SK-N-SH (cell line): ENCODE data around the gene WASL. TPM values are rescaled to one million over a fixed set of nuclear protein-coding genes. Genes with fewer than 3 reads are reported as not detected.
"Not testable (repeated sequence)": the region's sequence is repeated elsewhere in the genome, so short reads cannot be mapped to it uniquely, and the experiment has no call there.

ENCODE experiments used
- CTCF ChIA-PET: fragments of 300-600, 350-600 bp; formaldehyde crosslinking; extraction: SDS; loops from one replicate; lab custom pipeline; 2021; lab: Yijun Ruan, JAX
- POLR2A ChIA-PET: fragments of 350-600 bp; sonication (Branson Sonifier 250); formaldehyde crosslinking; extraction: SDS; loops from one replicate; lab custom pipeline; 2020; ENCODE audit warnings: antibody characterized with exemption, inconsistent platforms; lab: Yijun Ruan, JAX
- DNase-seq: peaks from one replicate; pipeline ENCODE4 v3.0.0; 2012
- H2AFZ ChIP-seq: fragments of 200-600 bp; sonication (generic); 2 replicates; pipeline ENCODE4 v1.8.1; 2016; ENCODE audit warnings: antibody characterized with exemption, mild to moderate bottlenecking, low read depth
- H3F3A ChIP-seq: fragments of 200-600 bp; sonication (generic); replicated peaks from 2 replicates; pipeline ENCODE3; 2016; ENCODE audit warnings: antibody characterized with exemption, mild to moderate bottlenecking; ENCODE audit not compliant: insufficient read depth
- H3K27ac ChIP-seq, 2 experiments: fragments of 200-500 bp in 1 of 2; fragments of 200-600 bp in 1 of 2; sonication (Bioruptor generic) in 1 of 2; sonication (generic), shearing (Covaris generic) in 1 of 2; 2 replicates each; pipeline versions ENCODE4 v1.5.1 to v1.6.1; 2014 to 2016; ENCODE audit warnings: low read depth in 2 of 2, inconsistent platforms in 1 of 2, low read length in 1 of 2, mild to moderate bottlenecking in 1 of 2, mixed read lengths in 1 of 2
- H3K27me3 ChIP-seq: fragments of 200-600 bp; sonication (generic), shearing (Covaris generic); 2 replicates; pipeline ENCODE4 v1.6.1; 2016; ENCODE audit warnings: mixed run types; ENCODE audit not compliant: insufficient read depth
- H3K36me3 ChIP-seq, 2 experiments: fragments of 200-500 bp in 1 of 2; fragments of 200-600 bp in 1 of 2; sonication (Bioruptor generic) in 1 of 2; sonication (generic) in 1 of 2; replicated peaks in 1 of 2; 2 replicates each; pipeline versions ENCODE3 to v1.5.1; 2014 to 2016; ENCODE audit warnings: low read length in 1 of 2, mild to moderate bottlenecking in 1 of 2; ENCODE audit not compliant: insufficient read depth in 2 of 2, control insufficient read depth in 1 of 2
- H3K4me1 ChIP-seq, 2 experiments: fragments of 200-500 bp in 1 of 2; fragments of 200-600 bp in 1 of 2; sonication (Bioruptor generic) in 1 of 2; sonication (generic), shearing (Covaris generic) in 1 of 2; 2 replicates each; pipeline versions ENCODE4 v1.5.1 to v1.6.1; 2014 to 2016; ENCODE audit warnings: low read depth in 1 of 2, low read length in 1 of 2, mixed run types in 1 of 2; ENCODE audit not compliant: insufficient read depth in 2 of 2, control insufficient read depth in 1 of 2
- H3K4me2 ChIP-seq: fragments of 200-600 bp; sonication (generic), shearing (Covaris generic); 2 replicates; pipeline ENCODE4 v1.6.1; 2017; ENCODE audit warnings: mixed run types
- H3K4me3 ChIP-seq, 2 experiments: fragments of 200-500 bp in 1 of 2; fragments of 200-600 bp in 1 of 2; sonication (Bioruptor generic) in 1 of 2; sonication (generic), shearing (Covaris generic) in 1 of 2; 2 replicates each; pipeline versions ENCODE4 v1.5.1 to v1.8.1; 2014 to 2016; ENCODE audit warnings: low read depth in 2 of 2, inconsistent platforms in 1 of 2, low read length in 1 of 2, mild to moderate bottlenecking in 1 of 2, mixed read lengths in 1 of 2, moderate library complexity in 1 of 2
- H3K79me2 ChIP-seq: fragments of 200-600 bp; sonication (generic); 2 replicates; pipeline ENCODE4 v1.8.1; 2017; ENCODE audit warnings: mild to moderate bottlenecking; ENCODE audit not compliant: insufficient read depth
- H3K9ac ChIP-seq: fragments of 200-600 bp; sonication (generic); 2 replicates; pipeline ENCODE4 v1.6.1; 2017; ENCODE audit warnings: mixed run types
- H3K9me2 ChIP-seq: fragments of 200-600 bp; sonication (generic); 2 replicates; pipeline ENCODE4 v1.6.1; 2017; ENCODE audit warnings: mixed run types
- H3K9me3 ChIP-seq: fragments of 200-600 bp; sonication (generic); 2 replicates; pipeline ENCODE4 v1.6.1; 2017; ENCODE audit warnings: mixed run types, mild to moderate bottlenecking, moderate library complexity
- H4K20me1 ChIP-seq: fragments of 200-600 bp; sonication (generic); 2 replicates; pipeline ENCODE4 v1.6.1; 2017; ENCODE audit warnings: mild to moderate bottlenecking, mixed run types; ENCODE audit not compliant: insufficient read depth
- CHD2 ChIP-seq: fragments of 150-350 bp; IDR thresholded peaks from 2 replicates; pipeline ENCODE4 v1.6.1; 2018; ENCODE audit warnings: low read length; ENCODE audit not compliant: partially characterized antibody
- ELF1 ChIP-seq: IDR thresholded peaks from 2 replicates; pipeline ENCODE4 v1.4.0; 2012
- FOSL2 ChIP-seq: IDR thresholded peaks from 2 replicates; pipeline ENCODE4 v1.4.0; 2012; ENCODE audit warnings: low read depth, mild to moderate bottlenecking, moderate library complexity, borderline replicate concordance
- FOXJ3 ChIP-seq: sonication (generic); formaldehyde crosslinking; IDR thresholded peaks from 2 replicates; pipeline ENCODE4 v1.5.1; 2020; ENCODE audit warnings: mild to moderate bottlenecking, missing genetic modification reagents
- GABPA ChIP-seq: IDR thresholded peaks from 2 replicates; pipeline ENCODE4 v1.4.0; 2012; ENCODE audit warnings: low read depth, mild to moderate bottlenecking
- IRF3 ChIP-seq: fragments of 150-350 bp; IDR thresholded peaks from 2 replicates; pipeline ENCODE4 v1.6.1; 2016; ENCODE audit warnings: mild to moderate bottlenecking, low read depth, low read length
- JUND ChIP-seq: IDR thresholded peaks from 2 replicates; pipeline ENCODE4 v1.4.0; 2012
- MXI1 ChIP-seq: IDR thresholded peaks from 2 replicates; pipeline ENCODE4 v1.6.1; 2012; ENCODE audit warnings: mild to moderate bottlenecking, low read depth, low read length, improper control_type of control experiment
- NFIC ChIP-seq: IDR thresholded peaks from 2 replicates; pipeline ENCODE4 v1.4.0; 2012; ENCODE audit warnings: borderline replicate concordance
- NRF1 ChIP-seq: IDR thresholded peaks from 2 replicates; pipeline ENCODE4 v1.6.1; 2012; ENCODE audit warnings: low read depth, mild to moderate bottlenecking, low read length
- POLR2AphosphoS5 ChIP-seq: IDR thresholded peaks from 2 replicates; pipeline ENCODE4 v1.6.1; 2012; ENCODE audit warnings: low read depth, low read length
- RAD21 ChIP-seq: IDR thresholded peaks from 2 replicates; pipeline ENCODE4 v1.6.1; 2012; ENCODE audit warnings: mild to moderate bottlenecking, low read length
- RCOR1 ChIP-seq: fragments of 150-350 bp; IDR thresholded peaks from 2 replicates; pipeline ENCODE4 v1.6.1; 2017; ENCODE audit warnings: antibody characterized with exemption, low read length
- REST ChIP-seq: IDR thresholded peaks from 2 replicates; pipeline ENCODE4 v1.6.1; 2012; ENCODE audit warnings: mild to moderate bottlenecking, low read depth, low read length, moderate library complexity
- RFX5 ChIP-seq: IDR thresholded peaks from 2 replicates; pipeline ENCODE4 v1.6.1; 2012; ENCODE audit warnings: mild to moderate bottlenecking, improper control_type of control experiment, low read length
- RXRA ChIP-seq: IDR thresholded peaks from 2 replicates; pipeline ENCODE4 v1.4.0; 2012; ENCODE audit warnings: low read depth, mild to moderate bottlenecking, borderline replicate concordance
- SIN3A ChIP-seq: IDR thresholded peaks from 2 replicates; pipeline ENCODE4 v1.6.1; 2012; ENCODE audit warnings: low read depth, mild to moderate bottlenecking, low read length, moderate library complexity, borderline replicate concordance
- TEAD4 ChIP-seq: IDR thresholded peaks from 2 replicates; pipeline ENCODE4 v1.4.0; 2012; ENCODE audit warnings: mild to moderate bottlenecking, borderline replicate concordance; ENCODE audit not compliant: insufficient read depth
- USF1 ChIP-seq: IDR thresholded peaks from 2 replicates; pipeline ENCODE4 v1.4.0; 2012; ENCODE audit warnings: low read depth, borderline replicate concordance
- ZBTB33 ChIP-seq: IDR thresholded peaks from 2 replicates; pipeline ENCODE4 v1.4.0; 2012; ENCODE audit warnings: low read depth, borderline replicate concordance
- WGBS: methylation state at CpG from one replicate; pipeline ENCODE4 v1.1.6; 2017; ENCODE audit warnings: low lambda C conversion rate; 5-methylcytosine and 5-hydroxymethylcytosine counted together
- polyA plus RNA-seq, 3 experiments: library from polyadenylated mRNA; depleted of rRNA; stranded (reverse); fragments of >200 nt; gene quantifications; 2 replicates each; pipeline ENCODE4 v1.2.3, GENCODE V29; 2012

WASL gene
- polyA plus RNA-seq, 1 of the 3 experiments (the other 2 are of a cell fraction) = 9.9 TPM

GRCh38 chr7:123782071-123782798, 33.4 kb upstream of the WASL start:
- Histone ChIP-seq H3K27me3 (no peaks in the 10 kb centered on the region), H3F3A (no peaks in the 10 kb centered on the region), H3K9me3 (no peaks in the 10 kb centered on the region), H3K4me2 (no peak overlapping the region), H3K79me2 (no peaks in the 10 kb centered on the region)
- ChIA-PET CTCF (interaction anchor here (0.9 kb wide), 1 partner anchor 91 kb away, joined by 3 read pairs; no protein-coding TSS in a partner anchor), POLR2A (no interaction called here)
- TF ChIP-seq TEAD4 (no peak), GABPA (no peak), CHD2 (no peak), POLR2AphosphoS5 (no peak), USF1 (no peak), RFX5 (no peak), NRF1 (no peak), REST (no peak), FOSL2 (no peak), RCOR1 (no peak), IRF3 (no peak), RAD21 (no peak), ELF1 (no peak), MXI1 (no peak), NFIC (no peak), RXRA (no peak), FOXJ3 (CRISPR knock-in tag) (no peak), SIN3A (no peak), ZBTB33 (no peak), JUND (no peak)
- TF ChIP-seq, all 33 proteins: peak for 0
- H3K9me2 ChIP-seq = 0 out of 2 replicates have a peak, but pooled peaks cover 4% of the 10 kb centered on the region
- DNase-seq = no peak
- H3K9ac ChIP-seq = no peak overlapping the region
- no peaks in the 10 kb centered on the region for H3K36me3 ChIP-seq
- 51% methylated on average over 2 of the region's 2 CpGs for WGBS
- no peaks in the 10 kb centered on the region for H4K20me1 ChIP-seq
- no peak overlapping the region for H3K27ac ChIP-seq
- no peak overlapping the region for H3K4me3 ChIP-seq
- H2AFZ ChIP-seq = no peak overlapping the region
- H3K4me1 ChIP-seq = no peaks in the 10 kb centered on the region; a peak in 1 of 4 replicates

- H3K9me3 ChIP-seq, H3K4me1 ChIP-seq, H3K9me2 ChIP-seq, H3F3A ChIP-seq, H3K36me3 ChIP-seq, H3K4me2 ChIP-seq, H3K79me2 ChIP-seq, DNase-seq, H3K9ac ChIP-seq, POLR2A ChIA-PET, H2AFZ ChIP-seq, H3K4me3 ChIP-seq, H3K27ac ChIP-seq, H3K27me3 ChIP-seq, H4K20me1 ChIP-seq: not testable (repeated sequence)
- 48% methylated on average over 2 of the region's 2 CpGs for WGBS
- CTCF ChIA-PET = interaction anchor here (0.9 to 2.8 kb wide), 3 partner anchors 11 to 85 kb away, joined by 3 to 17 read pairs (median 10); no protein-coding TSS in a partner anchor
Observed at GRCh38 chr7:123780472-123780871, 31.7 kb upstream of the WASL start.
